SU-DHL-6 (cell line): ENCODE data around the gene PDZD2.

Source experiments
- EZH2phosphoT487 ChIP-seq: fragments of 200-600 bp; sonication (generic), shearing (Covaris generic); conservative IDR thresholded peaks from 2 replicates; pipeline ENCODE4 v1.6.1; 2018; ENCODE audit warnings: mild to moderate bottlenecking, antibody characterized with exemption, low read length, moderate library complexity, mixed read lengths
- TF ChIP-seq, protein P1 (sequence below): fragments of 200-600 bp; sonication (generic); IDR thresholded peaks from one replicate; pipeline ENCODE4 v1.5.1; 2017; ENCODE audit warnings: antibody characterized with exemption, mild to moderate bottlenecking, low read length, moderate library complexity; ENCODE audit not compliant: insufficient read depth, poor library complexity, severe bottlenecking

DNA sequence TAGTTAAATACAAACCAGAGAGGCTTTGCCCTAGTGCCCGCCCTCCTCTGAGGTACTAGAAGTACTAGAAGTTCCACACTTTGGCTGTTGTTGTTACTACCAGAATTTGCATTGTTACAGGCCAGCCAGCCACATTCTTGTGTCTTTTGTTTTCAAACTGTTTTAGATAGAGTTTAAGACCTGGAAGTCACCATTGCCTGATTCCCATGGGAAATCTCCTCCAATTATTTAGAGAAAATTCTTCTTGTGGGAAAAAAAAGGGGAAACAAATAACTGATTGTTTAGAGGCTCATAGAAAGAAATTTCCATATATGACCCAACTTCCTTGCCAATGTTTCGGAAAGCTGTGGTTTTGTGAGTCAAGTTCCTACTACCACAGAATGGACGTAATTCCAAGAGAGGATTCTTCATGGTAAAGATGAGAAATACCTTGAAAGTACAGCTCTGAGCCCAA, 282.9 kb downstream of the PDZD2 start:
- TF ChIP-seq, protein P1, sequence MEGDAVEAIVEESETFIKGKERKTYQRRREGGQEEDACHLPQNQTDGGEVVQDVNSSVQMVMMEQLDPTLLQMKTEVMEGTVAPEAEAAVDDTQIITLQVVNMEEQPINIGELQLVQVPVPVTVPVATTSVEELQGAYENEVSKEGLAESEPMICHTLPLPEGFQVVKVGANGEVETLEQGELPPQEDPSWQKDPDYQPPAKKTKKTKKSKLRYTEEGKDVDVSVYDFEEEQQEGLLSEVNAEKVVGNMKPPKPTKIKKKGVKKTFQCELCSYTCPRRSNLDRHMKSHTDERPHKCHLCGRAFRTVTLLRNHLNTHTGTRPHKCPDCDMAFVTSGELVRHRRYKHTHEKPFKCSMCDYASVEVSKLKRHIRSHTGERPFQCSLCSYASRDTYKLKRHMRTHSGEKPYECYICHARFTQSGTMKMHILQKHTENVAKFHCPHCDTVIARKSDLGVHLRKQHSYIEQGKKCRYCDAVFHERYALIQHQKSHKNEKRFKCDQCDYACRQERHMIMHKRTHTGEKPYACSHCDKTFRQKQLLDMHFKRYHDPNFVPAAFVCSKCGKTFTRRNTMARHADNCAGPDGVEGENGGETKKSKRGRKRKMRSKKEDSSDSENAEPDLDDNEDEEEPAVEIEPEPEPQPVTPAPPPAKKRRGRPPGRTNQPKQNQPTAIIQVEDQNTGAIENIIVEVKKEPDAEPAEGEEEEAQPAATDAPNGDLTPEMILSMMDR, result no peak
- no peak for TF ChIP-seq EZH2phosphoT487
